ENCODE results near the gene KCNQ1OT1. TPM values are rescaled to one million over a fixed set of nuclear protein-coding genes. Genes with fewer than 3 reads are reported as not detected.

KCNQ1OT1 gene
- total and polyA plus RNA-seq, 9 of the 15 experiments (the other 6 are each of a cell fraction or from before 2014, with no cell fraction given): 0.04 to 2.3 (median 0.74) TPM

- DNase-seq (ENCODE audit: extremely low read depth in 1 of 4, low spot score in 3 of 4): no peak
- Histone ChIP-seq H4K20me1 (replicated peaks; ENCODE audit: control insufficient read depth, insufficient read depth, low read length) (no peaks in the 10 kb centered on the region), H2AFZ (ENCODE audit: low read depth, low read length) (no peak overlapping the region), H3K4me1 (replicated peaks in 1 of 2; ENCODE audit: control insufficient read depth in 2 of 2, insufficient read depth in 2 of 2, low read length in 2 of 2) (no peaks in the 10 kb centered on the region), H3K9me1 (ENCODE audit: control insufficient read depth, insufficient read depth, low read length) (no peaks in the 10 kb centered on the region), H3K79me2 (ENCODE audit: control insufficient read depth, insufficient read depth, low read length) (no peaks in the 10 kb centered on the region), H3K9me3 (replicated peaks; ENCODE audit: control insufficient read depth, insufficient read depth, low read depth, low read length) (peaks cover 8% of the 10 kb centered on the region), H3K27me3 (ENCODE audit: control insufficient read depth in 2 of 2, insufficient read depth in 2 of 2, low read length in 2 of 2) (no peaks in the 10 kb centered on the region), H3K27ac (ENCODE audit: extremely low read depth, low read depth, low read length) (no peak overlapping the region), H3K36me3 (ENCODE audit: control insufficient read depth, insufficient read depth, low read length) (no peaks in the 10 kb centered on the region), H3K4me2 (ENCODE audit: insufficient read depth, low read length) (no peak overlapping the region), H3K9ac (ENCODE audit: insufficient read depth in 1 of 2, low read depth in 2 of 2, low read length in 2 of 2) (no peak overlapping the region), H3K4me3 (no peak overlapping the region)
- CTCF ChIA-PET (ENCODE audit: low intra/inter-chr PET ratio): no interaction called here
- ATAC-seq: no peak
- POLR2A ChIA-PET: no interaction called here
- no TSS peak for BruUV-seq (replicated peaks)
- FAIRE-seq: no peak
- WGBS (ENCODE audit: insufficient coverage, low coverage, missing lambda C conversion rate): 16% methylated on average over 1 of the region's 1 CpG
- in situ Hi-C loops (cut with MboI): no loop called here
- intact Hi-C loops (cut with micrococcal nuclease): no loop called here
- no peak for TF ChIP-seq ELK3 (CRISPR knock-in tag; IDR thresholded peaks at IDR 0.05)
- no peak for TF ChIP-seq SMAD4 (CRISPR knock-in tag; conservative IDR thresholded peaks at IDR 0.05)
- no peak for TF ChIP-seq ZNF184 (CRISPR knock-in tag; IDR thresholded peaks at IDR 0.05)
- TF ChIP-seq HMGN3 (IDR thresholded peaks at IDR 0.05; ENCODE audit: borderline replicate concordance, extremely low read depth, insufficient read length, low read depth, low read length): no peak
- no peak for TF ChIP-seq HNRNPH1 (optimal IDR thresholded peaks at IDR 0.05; ENCODE audit: low read depth, low read length)
- no peak for TF ChIP-seq ELF2 (CRISPR knock-in tag; IDR thresholded peaks at IDR 0.05)
- TF ChIP-seq HOMEZ (CRISPR knock-in tag; IDR thresholded peaks at IDR 0.05): no peak
- no peak for TF ChIP-seq SNAPC5 (CRISPR knock-in tag; IDR thresholded peaks at IDR 0.05)
- TF ChIP-seq ATF2 (CRISPR knock-in tag; IDR thresholded peaks at IDR 0.05): no peak
- no peak for TF ChIP-seq ZEB2 (IDR thresholded peaks at IDR 0.05)
- TF ChIP-seq CBX3 (IDR thresholded peaks at IDR 0.05; ENCODE audit: borderline replicate concordance in 1 of 2, low read length in 2 of 2): no peak
- TF ChIP-seq DIDO1 (tag; IDR thresholded peaks at IDR 0.05; ENCODE audit: low read depth): no peak
- TF ChIP-seq RBM14 (IDR thresholded peaks at IDR 0.05; ENCODE audit: borderline replicate concordance, insufficient read depth, low read depth, low read length): no peak
- TF ChIP-seq HCFC1 (IDR thresholded peaks at IDR 0.05; ENCODE audit: low read depth, low read length): no peak
- no peak for TF ChIP-seq ZNF217 (CRISPR knock-in tag; IDR thresholded peaks at IDR 0.05)
- TF ChIP-seq TEAD1 (CRISPR knock-in tag; IDR thresholded peaks at IDR 0.05): no peak
These were observed 69.1 kb downstream of the KCNQ1OT1 start for GRCh38 chr11:2630679-2631078.
